K562 (cell line): ENCODE data around the gene PRCP. TPM values are rescaled to one million over a fixed set of nuclear protein-coding genes. Genes with fewer than 3 reads are reported as not detected.

ENCODE experiments used
- ATAC-seq: fragments of 200-7000 bp; cut with Tn5 transposase; 3 replicates; pipeline ENCODE4 v1.9.1; 2020; ENCODE audit warnings: moderate library complexity
- BruUV-seq: library from RNA; stranded (reverse); fragments of 400-500 nt; replicated peaks from 2 replicates; lab custom pipeline; 2021; lab: Mats Ljungman, UMichigan
- CTCF ChIA-PET: fragments of 300-600 bp; formaldehyde crosslinking; extraction: SDS; loops from one replicate; lab custom pipeline; 2021; ENCODE audit warnings: low intra/inter-chr PET ratio; lab: Yijun Ruan, JAX
- POLR2A ChIA-PET: fragments of 300-600, 350-650 bp; sonication (Branson Sonifier 250); formaldehyde crosslinking; extraction: SDS; loops from one replicate; lab custom pipeline; 2021; ENCODE audit warnings: antibody characterized with exemption, inconsistent platforms; lab: Yijun Ruan, JAX
- DNase-seq, 4 experiments: peaks; one replicate each; pipeline versions ENCODE4 v3.0.0 to v3.0.0-alpha.2; 2011 to 2018; ENCODE audit warnings: low spot score in 3 of 4, mixed read lengths in 3 of 4; ENCODE audit errors: extremely low read depth in 1 of 4
- FAIRE-seq: peaks from 2 replicates; lab custom pipeline; 2011; peaks lifted over from hg19 to GRCh38; lab: Jason Lieb, UNC
- H2AFZ ChIP-seq: 2 replicates; pipeline ENCODE4 v1.6.0; 2011; ENCODE audit warnings: low read depth, low read length, control low read depth, inconsistent platforms
- H3K27ac ChIP-seq: fragments of 200-600 bp; 3 replicates; pipeline ENCODE4 v1.8.0; 2011; ENCODE audit warnings: low read depth, mild to moderate bottlenecking, control low read depth, inconsistent platforms, low read length, moderate library complexity, mixed read lengths; ENCODE audit errors: extremely low read depth
- H3K27me3 ChIP-seq, 2 experiments: fragments of 300-600 bp in 1 of 2; 2 replicates in 1 of 2; 3 replicates in 1 of 2; pipeline versions ENCODE4 v1.6.0 to v1.8.0; 2011; ENCODE audit warnings: inconsistent platforms in 2 of 2, low read length in 2 of 2, mild to moderate bottlenecking in 1 of 2, mixed read lengths in 1 of 2, moderate library complexity in 1 of 2; ENCODE audit not compliant: control insufficient read depth in 2 of 2, insufficient read depth in 2 of 2
- H3K36me3 ChIP-seq: fragments of 300-600 bp; 3 replicates; pipeline ENCODE4 v1.8.0; 2011; ENCODE audit warnings: mild to moderate bottlenecking, low read length, inconsistent platforms; ENCODE audit not compliant: control insufficient read depth, insufficient read depth
- H3K4me1 ChIP-seq, 2 experiments: fragments of 200-600 bp in 1 of 2; replicated peaks in 1 of 2; 2 replicates in 1 of 2; 3 replicates in 1 of 2; pipeline versions ENCODE4 v1.5.1 to v1.8.0; 2011; ENCODE audit warnings: inconsistent platforms in 2 of 2, low read length in 2 of 2, mild to moderate bottlenecking in 1 of 2, mixed read lengths in 1 of 2, moderate library complexity in 1 of 2; ENCODE audit not compliant: control insufficient read depth in 2 of 2, insufficient read depth in 2 of 2
- H3K4me2 ChIP-seq: 2 replicates; pipeline ENCODE4 v1.6.1; 2011; ENCODE audit warnings: low read length, control low read depth, inconsistent platforms, mixed read lengths; ENCODE audit not compliant: insufficient read depth
- H3K4me3 ChIP-seq: fragments of 200-600 bp; sonication (generic), shearing (Covaris generic); 2 replicates; pipeline ENCODE4 v1.5.1; 2016; ENCODE audit warnings: control low read depth, inconsistent platforms
- H3K79me2 ChIP-seq: fragments of 200-600 bp; 3 replicates; pipeline ENCODE4 v1.8.0; 2011; ENCODE audit warnings: low read length, inconsistent platforms; ENCODE audit not compliant: control insufficient read depth, insufficient read depth
- H3K9ac ChIP-seq, 2 experiments: 2 replicates each; pipeline versions ENCODE4 v1.6.0 to v1.6.1; 2011; ENCODE audit warnings: low read depth in 2 of 2, low read length in 2 of 2, control low read depth in 1 of 2, inconsistent platforms in 1 of 2, mild to moderate bottlenecking in 1 of 2, mixed read lengths in 1 of 2; ENCODE audit not compliant: insufficient read depth in 1 of 2
- H3K9me1 ChIP-seq: one replicate; pipeline ENCODE4 v1.6.0; 2011; ENCODE audit warnings: inconsistent platforms, mild to moderate bottlenecking, low read length, moderate library complexity; ENCODE audit not compliant: control insufficient read depth, insufficient read depth
- H3K9me3 ChIP-seq: replicated peaks from 2 replicates; pipeline ENCODE4 v1.5.1; 2011; ENCODE audit warnings: low read depth, low read length, inconsistent platforms; ENCODE audit not compliant: control insufficient read depth, insufficient read depth
- H4K20me1 ChIP-seq: replicated peaks from 2 replicates; pipeline ENCODE4 v1.6.1; 2011; ENCODE audit warnings: low read length, inconsistent platforms, mixed read lengths; ENCODE audit not compliant: control insufficient read depth, insufficient read depth
- CEBPB ChIP-seq: fragments of 450-650 bp; IDR thresholded peaks from 2 replicates; pipeline ENCODE4 v1.6.1; 2016; ENCODE audit warnings: missing genetic modification characterization, missing compliant biosample characterization
- ELF4 ChIP-seq: fragments of 450-650 bp; formaldehyde crosslinking; IDR thresholded peaks from 2 replicates; pipeline ENCODE4 v1.4.0; 2022; ENCODE audit warnings: missing genetic modification characterization
- ETS2 ChIP-seq: IDR thresholded peaks from 2 replicates; pipeline ENCODE4 v1.6.1; 2016; ENCODE audit warnings: borderline replicate concordance, missing genetic modification characterization, mild to moderate bottlenecking, moderate library complexity, missing compliant biosample characterization; ENCODE audit not compliant: poor library complexity, severe bottlenecking
- FOXO4 ChIP-seq: fragments of 450-650 bp; formaldehyde crosslinking; IDR thresholded peaks from 2 replicates; pipeline ENCODE4 v1.4.0; 2020; ENCODE audit warnings: mild to moderate bottlenecking, moderate library complexity
- KAT8 ChIP-seq: fragments of 450-650 bp; IDR thresholded peaks from 2 replicates; pipeline ENCODE4 v1.6.1; 2016; ENCODE audit warnings: low read depth, mild to moderate bottlenecking
- L3MBTL2 ChIP-seq: fragments of 450-650 bp; IDR thresholded peaks from 2 replicates; pipeline ENCODE4 v1.6.1; 2016; ENCODE audit warnings: mild to moderate bottlenecking, moderate library complexity
- POLR3G ChIP-seq: IDR thresholded peaks from 2 replicates; pipeline ENCODE4 v1.6.1; 2011; ENCODE audit not compliant: insufficient read length, insufficient replicate concordance; ENCODE audit errors: extremely low read depth
- TCF3 ChIP-seq: sonication (generic); formaldehyde crosslinking; IDR thresholded peaks from 2 replicates; pipeline ENCODE4 v1.4.0; 2020; ENCODE audit warnings: mild to moderate bottlenecking, missing genetic modification reagents
- ZNF124 ChIP-seq: sonication (generic); formaldehyde crosslinking; IDR thresholded peaks from 2 replicates; pipeline ENCODE4 v1.8.1; 2022; ENCODE audit warnings: missing genetic modification reagents
- WGBS: fragments of 100-300 bp; shearing (Covaris generic); methylation state at CpG from one replicate; pipeline ENCODE4 v1.1.6; 2016; ENCODE audit warnings: low coverage, mixed read lengths; ENCODE audit not compliant: insufficient coverage; ENCODE audit errors: missing lambda C conversion rate; 5-methylcytosine and 5-hydroxymethylcytosine counted together
- in situ Hi-C: fragments of 300-500 bp; cut with MboI; formaldehyde crosslinking; loops from 4 replicates; pipeline ENCODE4 v1.15.0; 2018; ENCODE audit warnings: inconsistent platforms, mixed read lengths
- intact Hi-C: fragments of 100-400 bp; cut with micrococcal nuclease; formaldehyde crosslinking; loops from 2 replicates; pipeline ENCODE4 v1.14.2; 2022
- polyA plus RNA-seq, 8 experiments: library from polyadenylated mRNA; depleted of rRNA in 4 of 8; stranded (reverse) in 5 of 8; unstranded in 3 of 8; fragments of >200 nt; fragmentation: Nextera tagmentation in 2 of 8; fragmentation: Illumina TruSeq in 1 of 8; extraction: Ambion mirVana in 2 of 8; extraction: Trizol in 1 of 8; gene quantifications; 2 replicates each; pipeline versions ENCODE4 v1.2.1 to v1.2.3, GENCODE V29; 2011 to 2014; ENCODE audit warnings: inconsistent platforms in 1 of 8, missing spikeins in 1 of 8
- total RNA-seq, 7 experiments: library from RNA; depleted of rRNA in 6 of 7; stranded (reverse); fragments of >200 nt in 6 of 7; fragmentation: Illumina TruSeq in 2 of 7; extraction: Trizol in 2 of 7; gene quantifications; 2 replicates each; pipeline versions ENCODE4 v1.2.1 to v1.2.3, GENCODE V29; 2011 to 2021; ENCODE audit warnings: low replicate concordance in 1 of 7
- TF ChIP-seq, protein P1 (sequence below): IDR thresholded peaks from 3 replicates; pipeline ENCODE4 v1.6.1; 2011; ENCODE audit warnings: borderline replicate concordance, mild to moderate bottlenecking, moderate library complexity; ENCODE audit not compliant: insufficient read length; ENCODE audit errors: extremely low read depth
- TF ChIP-seq, protein P2 (sequence below): sonication (generic); formaldehyde crosslinking; IDR thresholded peaks from 2 replicates; pipeline ENCODE4 v1.4.0; 2020; ENCODE audit warnings: mild to moderate bottlenecking, missing genetic modification reagents
- TF ChIP-seq, protein P3 (sequence below): sonication (generic); formaldehyde crosslinking; IDR thresholded peaks from 2 replicates; pipeline ENCODE4 v1.8.0; 2022; ENCODE audit warnings: mild to moderate bottlenecking, missing genetic modification reagents

PRCP gene
- total and polyA plus RNA-seq, 9 of the 15 experiments (the other 6 are each of a cell fraction or from before 2014, with no cell fraction given): 9.5 to 43.1 (median 23.2) TPM

- TF ChIP-seq CEBPB (tag): peak; percentile 75
Observed at GRCh38 chr11:82864268-82864667, 36.0 kb downstream of the PRCP start (continued).

GRCh38 chr11:82863209-82863608 is 37.0 kb downstream of the PRCP start:
- no peak for DNase-seq
- peaks cover 0 to 2% of the 10 kb centered on the region in 2 experiments; a peak in 2 of 5 replicates for H3K4me1 ChIP-seq
- FAIRE-seq: no peak
- no peak overlapping the region for H3K27ac ChIP-seq
- 95% methylated on average over 2 of the region's 2 CpGs for WGBS
- ChIA-PET POLR2A (interaction anchor here (0.9 kb wide), 1 partner anchor 142 kb away, joined by 3 read pairs; no protein-coding TSS in a partner anchor), CTCF (interaction anchor here (2.2 kb wide), 1 partner anchor 144 kb away, joined by 16 read pairs; no protein-coding TSS in a partner anchor)
- no peak overlapping the region for H3K4me2 ChIP-seq
- H2AFZ ChIP-seq: no peak overlapping the region
- no peaks in the 10 kb centered on the region for H3K27me3 ChIP-seq
- no peak overlapping the region for H3K4me3 ChIP-seq
- in situ Hi-C loops: loop anchor here (25.0 kb wide), 1 partner anchor 949 kb away; no protein-coding TSS in a partner anchor
- H3K79me2 ChIP-seq: no peaks in the 10 kb centered on the region
- no peaks in the 10 kb centered on the region for H3K36me3 ChIP-seq
- ATAC-seq: no peak
- H4K20me1 ChIP-seq: no peaks in the 10 kb centered on the region; the same call in 1 of the 2 replicates
- no TSS peak for BruUV-seq
- intact Hi-C loops: loop anchor here (5.0 kb wide), 1 partner anchor 71 kb away; no protein-coding TSS in a partner anchor
- H3K9ac ChIP-seq: no peak overlapping the region
- H3K9me3 ChIP-seq: no peaks in the 10 kb centered on the region
- H3K9me1 ChIP-seq: no peaks in the 10 kb centered on the region
- TF ChIP-seq, protein P1, sequence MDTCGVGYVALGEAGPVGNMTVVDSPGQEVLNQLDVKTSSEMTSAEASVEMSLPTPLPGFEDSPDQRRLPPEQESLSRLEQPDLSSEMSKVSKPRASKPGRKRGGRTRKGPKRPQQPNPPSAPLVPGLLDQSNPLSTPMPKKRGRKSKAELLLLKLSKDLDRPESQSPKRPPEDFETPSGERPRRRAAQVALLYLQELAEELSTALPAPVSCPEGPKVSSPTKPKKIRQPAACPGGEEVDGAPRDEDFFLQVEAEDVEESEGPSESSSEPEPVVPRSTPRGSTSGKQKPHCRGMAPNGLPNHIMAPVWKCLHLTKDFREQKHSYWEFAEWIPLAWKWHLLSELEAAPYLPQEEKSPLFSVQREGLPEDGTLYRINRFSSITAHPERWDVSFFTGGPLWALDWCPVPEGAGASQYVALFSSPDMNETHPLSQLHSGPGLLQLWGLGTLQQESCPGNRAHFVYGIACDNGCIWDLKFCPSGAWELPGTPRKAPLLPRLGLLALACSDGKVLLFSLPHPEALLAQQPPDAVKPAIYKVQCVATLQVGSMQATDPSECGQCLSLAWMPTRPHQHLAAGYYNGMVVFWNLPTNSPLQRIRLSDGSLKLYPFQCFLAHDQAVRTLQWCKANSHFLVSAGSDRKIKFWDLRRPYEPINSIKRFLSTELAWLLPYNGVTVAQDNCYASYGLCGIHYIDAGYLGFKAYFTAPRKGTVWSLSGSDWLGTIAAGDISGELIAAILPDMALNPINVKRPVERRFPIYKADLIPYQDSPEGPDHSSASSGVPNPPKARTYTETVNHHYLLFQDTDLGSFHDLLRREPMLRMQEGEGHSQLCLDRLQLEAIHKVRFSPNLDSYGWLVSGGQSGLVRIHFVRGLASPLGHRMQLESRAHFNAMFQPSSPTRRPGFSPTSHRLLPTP: no peak
- TF ChIP-seq L3MBTL2 (no peak), ELF4 (CRISPR knock-in tag) (no peak), ETS2 (no peak), ZNF124 (CRISPR knock-in tag) (no peak), POLR3G (no peak), TCF3 (no peak), KAT8 (no peak), FOXO4 (CRISPR knock-in tag) (no peak)
- TF ChIP-seq, protein P2, sequence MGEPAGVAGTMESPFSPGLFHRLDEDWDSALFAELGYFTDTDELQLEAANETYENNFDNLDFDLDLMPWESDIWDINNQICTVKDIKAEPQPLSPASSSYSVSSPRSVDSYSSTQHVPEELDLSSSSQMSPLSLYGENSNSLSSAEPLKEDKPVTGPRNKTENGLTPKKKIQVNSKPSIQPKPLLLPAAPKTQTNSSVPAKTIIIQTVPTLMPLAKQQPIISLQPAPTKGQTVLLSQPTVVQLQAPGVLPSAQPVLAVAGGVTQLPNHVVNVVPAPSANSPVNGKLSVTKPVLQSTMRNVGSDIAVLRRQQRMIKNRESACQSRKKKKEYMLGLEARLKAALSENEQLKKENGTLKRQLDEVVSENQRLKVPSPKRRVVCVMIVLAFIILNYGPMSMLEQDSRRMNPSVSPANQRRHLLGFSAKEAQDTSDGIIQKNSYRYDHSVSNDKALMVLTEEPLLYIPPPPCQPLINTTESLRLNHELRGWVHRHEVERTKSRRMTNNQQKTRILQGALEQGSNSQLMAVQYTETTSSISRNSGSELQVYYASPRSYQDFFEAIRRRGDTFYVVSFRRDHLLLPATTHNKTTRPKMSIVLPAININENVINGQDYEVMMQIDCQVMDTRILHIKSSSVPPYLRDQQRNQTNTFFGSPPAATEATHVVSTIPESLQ (CRISPR knock-in tag): no peak
- TF ChIP-seq, protein P3, sequence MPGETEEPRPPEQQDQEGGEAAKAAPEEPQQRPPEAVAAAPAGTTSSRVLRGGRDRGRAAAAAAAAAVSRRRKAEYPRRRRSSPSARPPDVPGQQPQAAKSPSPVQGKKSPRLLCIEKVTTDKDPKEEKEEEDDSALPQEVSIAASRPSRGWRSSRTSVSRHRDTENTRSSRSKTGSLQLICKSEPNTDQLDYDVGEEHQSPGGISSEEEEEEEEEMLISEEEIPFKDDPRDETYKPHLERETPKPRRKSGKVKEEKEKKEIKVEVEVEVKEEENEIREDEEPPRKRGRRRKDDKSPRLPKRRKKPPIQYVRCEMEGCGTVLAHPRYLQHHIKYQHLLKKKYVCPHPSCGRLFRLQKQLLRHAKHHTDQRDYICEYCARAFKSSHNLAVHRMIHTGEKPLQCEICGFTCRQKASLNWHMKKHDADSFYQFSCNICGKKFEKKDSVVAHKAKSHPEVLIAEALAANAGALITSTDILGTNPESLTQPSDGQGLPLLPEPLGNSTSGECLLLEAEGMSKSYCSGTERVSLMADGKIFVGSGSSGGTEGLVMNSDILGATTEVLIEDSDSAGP (CRISPR knock-in tag): no peak
